ENCODE measurements around the gene RABGAP1L.
"Not testable (repeated sequence)": the region's sequence is repeated elsewhere in the genome, so short reads cannot be mapped to it uniquely, and the experiment has no call there.

RABGAP1L gene

DNA sequence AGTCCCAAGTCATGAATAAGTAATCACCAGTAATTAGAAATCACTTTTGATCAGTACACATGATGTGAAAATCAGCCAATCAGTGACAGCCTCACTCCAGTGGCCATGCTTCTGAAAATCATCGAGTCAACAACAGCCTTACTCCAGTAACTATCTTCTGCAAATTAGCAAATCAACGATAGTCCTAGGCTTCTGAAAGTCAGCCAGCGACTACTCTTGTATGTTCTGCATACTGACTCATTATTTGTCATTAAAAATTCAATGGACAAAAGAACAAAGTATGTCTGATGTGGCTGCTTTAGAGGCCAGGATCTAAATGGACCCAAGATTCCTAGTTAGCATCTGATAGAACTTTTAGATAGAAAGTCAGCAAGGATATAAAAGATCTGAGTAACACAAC lies 391.0 kb downstream of the RABGAP1L start:
- no peak for DNase-seq (ENCODE audit: low read depth in 4 of 4, low spot score in 1 of 4)

DNA sequence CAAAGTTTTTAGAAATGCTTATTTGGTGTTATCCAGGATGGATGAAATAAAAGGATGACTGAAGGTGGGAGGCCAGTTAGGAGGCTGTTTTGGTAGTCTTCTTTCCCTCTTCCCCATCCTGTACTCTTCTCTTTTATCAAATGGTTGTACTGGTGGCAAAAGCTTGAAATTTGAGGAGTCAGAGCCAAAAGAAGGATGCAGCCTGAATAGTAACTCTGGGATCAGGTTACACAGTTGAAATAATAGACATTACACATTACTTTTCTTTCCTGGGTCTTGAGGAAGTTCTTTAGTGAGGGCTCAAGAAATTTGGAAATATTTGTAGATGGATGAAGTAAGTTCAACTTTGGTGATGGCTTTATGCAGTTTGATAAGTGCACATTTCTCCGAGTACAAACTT lies 397.1 kb downstream of the RABGAP1L start:
- DNase-seq (ENCODE audit: low read depth in 4 of 4, low spot score in 1 of 4): no peak

DNA sequence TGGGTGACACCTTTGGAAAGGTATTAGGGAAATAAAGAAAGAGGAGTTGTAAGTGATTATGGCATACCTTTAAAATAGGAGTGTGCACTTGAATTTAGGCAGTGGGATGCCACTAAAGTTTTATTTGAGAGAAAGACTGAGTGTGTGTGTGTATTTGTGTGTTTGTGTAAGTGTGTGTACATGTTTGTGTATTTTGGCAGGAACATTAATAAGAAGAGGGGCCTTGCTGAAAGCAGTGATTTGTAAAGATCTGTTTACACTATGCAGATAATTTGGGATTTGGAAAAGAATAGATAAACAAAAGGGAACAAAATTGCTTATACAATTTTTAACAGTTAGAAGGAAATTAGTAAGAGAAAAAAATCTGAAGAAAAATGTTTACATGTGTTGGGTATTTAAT lies 409.2 kb downstream of the RABGAP1L start:
- DNase-seq (ENCODE audit: low read depth in 4 of 4, low spot score in 1 of 4): no peak

DNA sequence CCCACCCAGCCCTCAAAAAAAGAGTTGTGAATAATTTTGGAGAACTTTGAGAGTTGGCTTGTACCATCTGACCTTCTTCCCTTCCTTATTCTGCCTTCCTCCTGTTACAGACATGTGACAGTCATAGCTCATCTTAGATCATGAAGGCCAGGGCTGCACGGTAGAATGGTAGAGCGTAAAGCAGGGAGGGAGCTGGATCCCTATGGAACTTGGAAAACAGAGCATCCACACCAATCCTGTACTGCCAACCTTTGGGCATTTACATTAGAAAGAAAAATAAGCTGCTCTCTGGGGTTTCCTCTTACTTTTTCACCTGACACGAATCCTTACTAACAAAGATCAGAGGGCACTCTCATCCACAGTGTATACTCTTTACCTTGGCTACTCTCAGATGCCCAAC lies 409.9 kb downstream of the RABGAP1L start:
- no peak for DNase-seq (ENCODE audit: low read depth in 4 of 4, low spot score in 1 of 4)

DNA sequence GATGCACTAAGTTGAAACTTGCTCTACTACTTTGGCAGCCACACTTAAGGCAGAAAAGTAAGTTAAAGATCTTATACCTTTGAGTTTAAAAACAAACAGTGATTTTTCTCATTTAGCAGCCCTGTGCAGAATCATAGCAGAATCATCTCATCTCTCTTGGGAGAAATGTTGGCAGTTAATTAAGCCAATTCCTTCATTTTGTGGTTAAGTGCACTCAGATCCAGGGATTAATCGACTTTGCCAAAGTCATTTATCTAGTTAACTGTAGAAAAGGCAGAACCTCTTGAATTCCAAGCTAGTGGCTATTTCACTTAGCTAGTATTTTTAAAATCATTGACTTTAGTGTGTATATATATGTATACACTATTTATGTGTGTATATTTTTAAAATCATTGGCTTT lies 413.5 kb downstream of the RABGAP1L start:
- no peak for DNase-seq (ENCODE audit: low read depth in 4 of 4, low spot score in 1 of 4)

DNA sequence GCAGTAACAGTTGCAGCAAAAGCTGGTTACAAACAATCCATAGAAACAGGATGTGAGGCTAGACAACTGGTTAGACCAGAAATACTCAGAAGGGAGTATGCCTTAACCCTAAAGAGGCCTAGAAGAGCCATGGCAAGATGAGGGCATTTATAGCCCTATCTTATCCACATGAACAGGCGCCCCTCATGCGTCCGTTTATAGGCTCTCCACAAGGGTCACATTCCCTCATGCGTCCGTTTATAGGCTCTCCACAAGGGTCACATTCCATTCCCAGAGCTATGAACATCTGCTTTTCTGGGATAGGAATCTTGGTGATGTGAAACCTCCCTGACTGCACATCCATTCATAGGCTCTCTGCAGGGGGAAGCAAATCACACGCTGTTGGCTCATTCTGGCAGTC lies 416.8 kb downstream of the RABGAP1L start:
- DNase-seq (ENCODE audit: low read depth in 4 of 4, low spot score in 1 of 4): not testable (repeated sequence)

DNA sequence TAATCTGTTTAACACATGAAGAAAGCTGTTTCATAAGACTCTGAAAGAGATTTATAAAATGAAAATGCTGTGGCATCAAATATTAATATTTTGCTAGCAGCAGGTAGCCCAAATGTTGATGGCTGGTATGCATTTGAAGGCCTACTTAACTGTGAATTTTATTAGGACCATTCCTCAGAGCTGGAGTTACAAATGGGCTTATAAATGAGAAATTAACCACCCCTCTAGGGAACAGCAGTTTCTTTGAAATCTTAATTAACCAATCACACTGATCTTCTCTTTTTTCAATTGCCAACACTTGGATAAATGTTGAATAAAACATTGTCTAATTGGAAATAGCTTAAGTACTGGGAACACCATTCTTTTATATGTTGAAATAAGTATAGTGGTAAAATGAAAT lies 418.4 kb downstream of the RABGAP1L start:
- DNase-seq (ENCODE audit: low read depth in 4 of 4, low spot score in 1 of 4): no peak

DNA sequence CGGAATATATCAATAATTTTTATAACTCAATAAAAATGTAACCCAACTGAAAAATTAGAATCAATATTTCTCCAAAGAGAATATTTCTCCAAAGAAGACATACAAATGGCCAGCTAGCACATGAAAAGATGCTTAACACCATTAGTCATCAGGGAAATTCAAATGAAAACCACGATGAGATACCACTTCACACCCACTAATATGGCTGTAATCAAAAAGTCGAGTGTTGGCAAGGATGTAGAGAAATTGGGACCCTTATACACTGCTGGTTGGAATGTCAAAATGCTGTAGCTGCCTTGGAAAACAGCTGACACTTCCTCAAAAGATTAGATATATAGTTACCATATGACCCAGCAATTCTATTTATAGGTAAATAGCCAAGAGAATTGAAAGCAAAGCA lies 421.5 kb downstream of the RABGAP1L start:
- no peak for DNase-seq (ENCODE audit: low read depth in 4 of 4, low spot score in 1 of 4)

DNA sequence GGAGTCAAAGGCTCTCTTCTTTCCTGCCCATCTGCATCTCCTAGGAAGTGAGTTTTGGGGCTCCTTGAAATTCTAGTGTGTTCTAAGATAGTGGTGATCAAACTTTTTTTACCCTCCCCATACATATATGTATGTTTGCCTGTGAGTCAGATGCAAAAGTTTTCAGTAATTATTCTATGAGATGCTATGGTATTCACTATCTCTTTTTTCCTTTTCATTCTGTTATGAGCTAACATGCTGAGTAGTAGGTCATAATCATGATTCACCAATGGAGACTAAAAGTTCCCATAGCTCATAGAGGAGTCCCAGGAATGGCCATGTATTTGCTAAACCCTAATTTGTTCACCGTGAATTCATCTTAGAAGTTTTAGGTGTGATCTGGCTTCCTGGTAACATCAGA lies 424.0 kb downstream of the RABGAP1L start:
- DNase-seq (ENCODE audit: low read depth in 4 of 4, low spot score in 1 of 4): no peak

DNA sequence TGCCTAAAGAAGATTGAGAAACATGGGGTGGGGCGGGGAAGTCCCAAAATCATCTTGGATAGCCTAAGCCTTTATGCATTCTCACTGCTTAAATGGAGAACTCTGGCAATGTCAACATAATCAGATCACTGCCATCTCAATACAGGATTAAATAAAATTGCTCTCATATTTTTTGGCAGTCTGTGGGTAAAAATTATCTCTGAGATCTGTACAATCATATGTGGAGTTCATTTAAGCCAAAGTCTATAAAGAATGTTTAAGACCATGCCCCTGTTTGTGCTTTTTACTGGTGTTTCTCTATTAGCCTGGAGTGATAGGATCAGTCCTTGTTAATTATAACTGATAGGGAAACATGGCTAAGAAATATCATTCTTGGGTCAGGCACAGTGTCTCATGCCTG lies 424.8 kb downstream of the RABGAP1L start:
- no peak for DNase-seq (ENCODE audit: low read depth in 4 of 4, low spot score in 1 of 4)

DNA sequence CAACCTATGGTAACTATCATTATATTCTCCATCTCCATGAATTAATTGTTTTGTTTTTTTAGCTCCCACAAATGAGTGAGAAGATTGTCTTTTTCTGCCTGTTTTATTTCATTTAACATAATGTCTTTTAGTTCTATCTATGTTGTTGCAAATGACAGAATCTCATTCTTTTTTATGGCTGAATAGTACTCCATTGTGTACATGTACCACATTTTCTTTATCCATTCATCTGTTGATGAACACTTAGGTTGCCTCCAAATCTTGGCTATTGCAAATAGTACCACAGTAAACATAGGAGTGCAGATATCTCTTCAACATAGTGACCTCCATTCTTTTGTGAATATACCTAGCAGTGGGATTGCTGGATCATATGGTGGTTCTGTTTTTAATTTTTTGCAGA lies 429.3 kb downstream of the RABGAP1L start:
- not testable (repeated sequence) for DNase-seq (ENCODE audit: low read depth in 4 of 4, low spot score in 1 of 4)

DNA sequence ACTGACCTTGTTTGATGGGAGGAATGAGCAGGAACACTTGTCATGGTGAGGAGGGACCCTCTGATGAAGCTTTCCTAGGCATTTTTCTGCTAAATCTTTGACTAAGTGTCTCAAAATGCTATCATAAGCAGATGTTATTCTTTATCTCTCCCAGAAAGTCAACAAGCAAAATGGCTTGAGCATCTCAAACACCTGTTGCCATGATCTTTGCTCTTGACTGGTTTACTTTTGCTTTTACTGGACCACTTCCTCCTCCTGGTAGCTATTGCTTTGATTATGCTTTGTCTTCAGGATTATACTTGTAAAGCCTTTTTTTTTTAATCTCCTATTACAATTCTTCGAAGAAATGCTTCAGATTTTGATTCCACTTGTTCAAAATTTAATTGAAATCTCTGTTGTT lies 445.9 kb downstream of the RABGAP1L start:
- DNase-seq (ENCODE audit: low read depth in 4 of 4, low spot score in 1 of 4): no peak

DNA sequence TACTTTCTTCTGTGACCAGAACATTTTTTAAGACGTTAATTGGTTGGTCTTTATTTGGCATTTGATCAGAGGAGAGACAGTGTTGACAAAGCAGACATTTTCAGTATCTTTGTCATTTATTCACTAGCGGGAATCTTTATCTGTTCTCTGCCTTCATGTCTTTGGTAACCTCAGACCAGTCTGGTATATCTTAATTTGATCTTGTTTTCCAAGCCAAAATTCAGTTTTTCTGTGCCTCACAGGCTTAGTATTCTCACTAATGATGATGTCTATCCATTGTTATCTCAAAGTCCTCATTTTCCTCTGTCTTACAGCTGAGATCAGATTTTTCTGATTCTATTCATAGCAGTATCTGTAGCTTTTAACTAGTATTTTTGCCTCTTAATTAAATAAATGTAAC lies 447.2 kb downstream of the RABGAP1L start:
- DNase-seq (ENCODE audit: low read depth in 4 of 4, low spot score in 1 of 4): no peak

DNA sequence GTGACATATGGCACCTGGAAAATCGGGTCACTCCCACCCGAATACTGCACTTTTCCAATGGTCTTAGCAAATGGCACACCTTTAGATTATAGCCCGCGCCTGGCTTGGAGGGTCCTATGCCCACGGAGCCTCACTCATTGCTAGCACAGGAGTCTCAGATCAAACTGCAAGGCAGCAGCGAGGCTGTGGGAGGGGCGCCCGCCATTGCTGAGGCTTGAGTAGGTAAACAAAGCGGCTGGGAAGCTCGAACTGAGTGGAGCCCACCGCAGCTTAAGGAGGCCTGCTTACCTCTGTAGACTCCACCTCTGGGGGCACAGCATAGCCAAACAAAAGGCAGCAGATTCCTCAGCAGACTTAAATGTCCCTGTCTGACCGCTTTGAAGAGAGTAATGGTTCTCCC lies 458.6 kb downstream of the RABGAP1L start:
- DNase-seq (ENCODE audit: low read depth in 4 of 4, low spot score in 1 of 4): not testable (repeated sequence)

DNA sequence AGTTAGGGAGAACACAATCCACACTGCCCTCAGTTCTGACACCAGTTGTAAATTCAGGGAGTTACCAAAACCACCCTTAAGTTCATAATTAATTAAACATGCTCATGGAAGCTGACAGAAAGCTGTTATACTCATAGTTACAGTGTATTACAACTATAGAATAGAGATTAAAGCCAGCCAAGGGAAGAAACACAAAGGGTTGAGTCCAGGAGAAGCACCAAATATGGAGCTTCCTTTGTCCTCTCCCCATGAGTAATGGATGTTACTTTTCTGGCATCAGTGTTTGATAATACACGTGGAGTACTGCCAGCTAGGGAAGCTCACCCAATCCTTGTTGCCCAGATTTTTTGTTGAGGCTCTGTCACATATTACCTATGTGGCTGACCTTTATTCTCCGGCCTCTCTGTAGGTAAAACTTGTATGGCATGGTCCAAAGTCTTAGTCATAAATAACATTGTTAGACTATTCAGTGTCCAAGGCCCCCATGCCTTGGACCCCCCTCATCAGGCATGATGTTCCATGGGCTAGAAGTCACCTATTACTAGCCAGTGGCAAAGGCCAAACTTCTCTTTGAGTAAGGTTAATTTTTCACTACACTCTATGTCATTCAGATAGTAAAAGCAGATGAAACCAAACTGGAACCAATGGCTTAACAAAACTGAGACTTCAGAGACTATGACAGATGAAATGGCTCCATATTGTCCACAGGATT lies 464.2 kb downstream of the RABGAP1L start:
- no peak for DNase-seq (ENCODE audit: low read depth in 4 of 4, low spot score in 1 of 4)

DNA sequence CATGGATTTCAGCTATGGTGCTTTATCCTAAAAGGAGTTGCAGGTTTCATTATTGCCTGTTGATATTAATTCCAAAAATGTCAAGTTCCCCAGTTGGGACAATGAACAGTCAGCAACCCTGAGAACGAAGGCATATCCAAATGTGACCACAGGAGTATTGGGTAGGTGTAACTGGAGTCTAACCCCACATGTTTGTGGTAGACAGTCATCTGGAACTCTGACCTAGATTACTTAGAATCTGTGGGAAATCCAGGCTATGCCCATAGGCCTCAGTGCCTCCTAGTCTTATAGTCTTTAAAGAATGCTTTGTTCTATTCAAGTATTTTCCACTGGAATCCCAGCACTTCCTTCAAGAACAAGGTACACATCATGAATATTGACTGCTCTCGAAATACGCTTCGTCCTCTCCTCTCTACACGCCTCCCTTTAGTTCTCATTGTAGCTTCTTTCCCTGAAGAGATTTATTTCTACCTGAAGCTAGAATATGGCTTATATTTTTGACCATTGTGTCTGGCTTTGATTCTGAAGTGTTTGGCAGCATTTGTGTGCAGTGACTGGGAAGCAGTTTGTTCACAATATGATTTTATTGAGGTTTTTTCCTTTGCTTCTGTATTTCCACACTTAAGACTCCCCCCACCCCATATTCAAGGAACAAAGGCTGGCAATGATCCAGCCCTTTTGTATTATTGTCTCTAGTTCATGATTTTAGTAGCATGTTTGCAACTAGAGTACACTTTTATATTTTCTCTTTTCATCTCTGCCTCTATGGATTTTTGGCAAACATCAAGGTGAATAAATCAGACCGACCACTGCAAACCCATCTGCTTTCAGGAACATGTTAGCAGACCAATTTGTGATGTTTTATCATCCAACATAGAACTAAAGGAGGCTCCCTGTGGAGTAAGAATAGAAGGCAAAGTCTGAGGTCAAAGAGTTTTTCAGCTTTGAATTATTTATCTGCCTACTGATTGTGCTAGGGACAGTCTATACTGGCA lies 467.0 kb downstream of the RABGAP1L start:
- no peak for DNase-seq (ENCODE audit: low read depth in 4 of 4, low spot score in 1 of 4)

DNA sequence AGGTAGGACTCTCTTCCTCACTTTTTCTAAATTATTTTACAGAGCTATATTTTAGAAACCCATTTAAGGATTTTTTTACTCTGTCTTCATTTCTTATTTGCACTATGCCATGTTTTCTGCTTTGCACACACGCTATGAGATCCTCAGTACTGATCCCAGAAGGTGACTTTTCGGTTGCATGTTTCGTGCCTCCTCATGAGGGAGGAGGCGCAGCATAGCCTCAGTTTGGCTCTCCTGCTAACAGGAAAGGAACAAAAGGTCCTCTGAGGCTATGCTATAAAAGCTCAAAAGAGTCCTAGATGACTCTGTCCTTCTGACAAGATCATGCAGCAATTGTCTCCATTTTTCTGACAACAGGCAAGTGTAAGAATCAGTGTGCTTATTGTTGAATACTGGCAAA lies 478.2 kb downstream of the RABGAP1L start:
- DNase-seq (ENCODE audit: low read depth in 4 of 4, low spot score in 1 of 4): no peak

DNA sequence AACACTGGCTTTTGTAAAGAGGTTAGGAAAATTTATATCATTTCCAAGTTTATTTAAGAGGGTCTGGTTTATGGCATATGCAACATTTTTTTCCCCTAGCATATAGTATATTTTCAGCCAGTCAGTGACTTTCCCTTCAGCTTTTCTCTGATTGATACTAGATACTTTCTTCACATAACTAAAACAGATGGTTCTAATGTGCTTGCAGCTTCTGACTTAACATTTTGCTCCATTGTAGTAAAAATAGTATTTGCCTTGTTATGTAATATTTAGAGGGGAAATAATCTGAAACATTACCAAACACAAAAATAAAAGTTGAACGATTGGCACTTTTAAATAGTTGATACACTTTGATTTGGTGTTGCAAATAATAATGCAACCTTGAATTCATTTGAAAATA lies 480.1 kb downstream of the RABGAP1L start:
- DNase-seq (ENCODE audit: low read depth in 4 of 4, low spot score in 1 of 4): no peak

DNA sequence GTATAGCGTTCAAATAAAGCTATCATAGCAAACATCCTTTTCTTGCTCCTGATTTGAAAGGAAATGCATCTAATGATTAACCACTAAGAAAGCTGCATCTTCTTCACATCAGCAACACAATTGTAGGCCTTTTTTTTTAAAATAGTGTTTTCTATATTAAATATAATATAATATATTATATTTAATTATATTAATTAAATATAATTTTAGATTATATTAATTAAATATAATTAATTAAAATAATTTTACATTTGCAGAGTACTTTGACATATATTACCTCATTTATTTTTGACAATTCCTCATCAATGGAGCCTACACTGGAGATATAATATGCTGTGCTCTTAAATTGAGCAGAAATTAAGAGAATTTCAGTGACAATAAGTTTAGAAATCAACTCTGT lies 481.5 kb downstream of the RABGAP1L start:
- no peak for DNase-seq (ENCODE audit: low read depth in 4 of 4, low spot score in 1 of 4)

DNA sequence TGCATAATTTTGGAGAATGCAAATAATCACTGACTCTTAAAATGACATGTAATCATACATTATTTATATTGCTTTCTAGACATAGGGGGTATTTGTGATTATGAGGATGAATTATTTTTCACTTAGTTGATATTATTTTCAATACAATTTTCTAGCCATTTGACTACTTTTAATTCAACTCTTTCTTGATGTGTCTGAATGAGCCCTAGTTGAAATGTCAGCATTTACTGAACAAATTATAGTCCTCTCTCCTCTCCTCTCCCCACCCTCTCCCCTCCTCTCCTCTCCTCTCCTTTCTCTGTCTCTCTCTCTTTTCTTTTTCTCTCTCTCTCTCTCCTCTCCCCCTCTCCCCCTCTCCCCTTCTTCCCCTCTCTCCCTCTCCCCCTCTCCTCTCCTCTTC lies 483.1 kb downstream of the RABGAP1L start:
- DNase-seq (ENCODE audit: low read depth in 4 of 4, low spot score in 1 of 4): no peak

DNA sequence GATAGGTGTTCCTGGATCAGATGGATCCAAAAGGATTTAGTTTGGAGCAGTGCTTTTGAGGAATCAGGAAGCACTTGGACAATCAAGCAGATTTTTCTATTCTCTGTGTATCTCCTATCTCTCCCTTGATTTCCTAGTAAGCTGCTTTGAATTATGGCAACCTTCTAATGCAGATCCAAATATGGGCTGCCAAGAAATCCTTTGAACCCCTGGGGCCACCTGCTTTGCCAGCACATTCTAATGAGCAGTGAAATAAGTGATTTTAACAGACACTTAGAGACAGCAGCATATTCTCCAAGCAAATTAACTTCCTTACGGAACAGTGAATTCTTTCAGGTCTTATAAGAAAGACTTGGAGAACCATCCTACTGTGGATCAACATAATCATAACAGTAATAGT lies 483.9 kb downstream of the RABGAP1L start:
- DNase-seq (ENCODE audit: low read depth in 4 of 4, low spot score in 1 of 4): no peak

DNA sequence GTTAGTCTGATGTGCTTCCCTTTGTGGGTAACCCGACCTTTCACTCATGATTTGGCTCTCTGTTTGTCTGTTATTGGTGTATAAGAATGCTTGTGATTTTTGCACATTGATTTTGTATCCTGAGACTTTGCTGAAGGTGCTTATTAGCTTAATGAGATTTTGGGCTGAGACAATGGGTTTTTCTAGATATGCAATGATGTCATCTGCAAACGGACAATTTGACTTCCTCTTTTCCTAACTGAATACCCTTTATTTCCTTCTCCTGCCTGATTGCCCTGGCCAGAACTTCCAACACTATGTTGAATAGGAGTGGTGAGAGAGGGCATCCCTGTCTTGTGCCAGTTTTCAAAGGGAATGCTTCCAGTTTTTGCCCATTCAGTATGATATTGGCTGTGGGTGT lies 490.3 kb downstream of the RABGAP1L start:
- not testable (repeated sequence) for DNase-seq (ENCODE audit: low read depth in 4 of 4, low spot score in 1 of 4)

Measured in stimulated activated CD4-positive, alpha-beta T cell treated with anti-CD3 and anti-CD28 coated beads, Interleukin-1b, Interleukin-23, amount 100 ng/mL, for 24 hours (primary cell).